Stimulated activated naive CD8-positive, alpha-beta T cell treated with anti-CD3 and anti-CD28 coated beads, Interleukin-15, Interleukin-2, amounts not matched to agents 100 U/mL and 50 U/mL, for 24 hours (primary cell): ENCODE data around the gene ADH1B.
"Not testable (repeated sequence)": the region's sequence is repeated elsewhere in the genome, so short reads cannot be mapped to it uniquely, and the experiment has no call there.

Experiments used
- ATAC-seq: fragments of 150-1000 bp; cut with Tn5 transposase; one replicate; pipeline ENCODE4 v1.10.0; 2021
- DNase-seq: peaks from one replicate; pipeline ENCODE4 v3.0.0; 2021

The ADH1B gene

GRCh38 chr4:99321241-99322191 is at the start of gene ADH1B:
ADH1B (minus strand) TSS chr4:99321401; CDS start chr4:99321331, 70 bp downstream.
- DNase-seq (no peak), ATAC-seq (no peak)

GRCh38 chr4:99367817-99368216 is 46.6 kb upstream of the ADH1B start:
- not testable (repeated sequence) for ATAC-seq, DNase-seq

- no peak for ATAC-seq
Observed at GRCh38 chr4:99366491-99366890, 45.3 kb upstream of the ADH1B start.

GRCh38 chr4:99362768-99363167 is 41.6 kb upstream of the ADH1B start:
- DNase-seq (no peak), ATAC-seq (no peak)

More at GRCh38 chr4:99366491-99366890, 45.3 kb upstream of the ADH1B start:
- no peak for DNase-seq

GRCh38 chr4:99361899-99362275 is 40.7 kb upstream of the ADH1B start:
- DNase-seq, result no peak
- no peak for ATAC-seq

- no peak for ATAC-seq
Observed at GRCh38 chr4:99361268-99361898, 40.2 kb upstream of the ADH1B start.

GRCh38 chr4:99359480-99360204 is 38.4 kb upstream of the ADH1B start:
- no peak for DNase-seq
- no peak for ATAC-seq

More at GRCh38 chr4:99361268-99361898, 40.2 kb upstream of the ADH1B start:
- no peak for DNase-seq

GRCh38 chr4:99357948-99358347 is 36.7 kb upstream of the ADH1B start:
- no peak for ATAC-seq
- no peak for DNase-seq

GRCh38 chr4:99356992-99357391 is 35.8 kb upstream of the ADH1B start:
- ATAC-seq, result no peak

GRCh38 chr4:99356149-99356548 is 34.9 kb upstream of the ADH1B start:
- not testable (repeated sequence) for ATAC-seq, DNase-seq

More at GRCh38 chr4:99356992-99357391, 35.8 kb upstream of the ADH1B start:
- DNase-seq, result no peak

- no peak for DNase-seq
- no peak for ATAC-seq
Observed at GRCh38 chr4:99352602-99353537, 31.7 kb upstream of the ADH1B start, which contains the start of gene ADH1C. ADH1C (minus strand) TSS chr4:99352746; CDS start chr4:99352675, 71 bp downstream.

GRCh38 chr4:99351487-99351886 is 30.3 kb upstream of the ADH1B start:
- DNase-seq, result no peak
- ATAC-seq, result no peak

- DNase-seq (no peak), ATAC-seq (no peak)
Observed at GRCh38 chr4:99349338-99349737, 28.1 kb upstream of the ADH1B start.

GRCh38 chr4:99342624-99343023 is 21.4 kb upstream of the ADH1B start:
- not testable (repeated sequence) for ATAC-seq

GRCh38 chr4:99341426-99341825 is 20.2 kb upstream of the ADH1B start:
- ATAC-seq, result no peak
- no peak for DNase-seq

More at GRCh38 chr4:99342624-99343023, 21.4 kb upstream of the ADH1B start:
- DNase-seq, result not testable (repeated sequence)

- ATAC-seq (no peak), DNase-seq (no peak)
Observed at GRCh38 chr4:99339172-99339571, 18.0 kb upstream of the ADH1B start.

- ATAC-seq (no peak), DNase-seq (no peak)
Observed at GRCh38 chr4:99336553-99336952, 15.4 kb upstream of the ADH1B start.

- ATAC-seq (no peak), DNase-seq (no peak)
Observed at GRCh38 chr4:99334880-99335279, 13.7 kb upstream of the ADH1B start.

GRCh38 chr4:99330648-99331047 is 9.4 kb upstream of the ADH1B start:
- DNase-seq (no peak), ATAC-seq (no peak)

GRCh38 chr4:99329876-99330275 is 8.7 kb upstream of the ADH1B start:
- DNase-seq, result no peak
- ATAC-seq, result no peak

GRCh38 chr4:99324979-99325378 is 3.8 kb upstream of the ADH1B start:
- ATAC-seq (no peak), DNase-seq (no peak)
